BE2C (cell line): Measurements from ENCODE around the gene CCDC158.
"Not testable (repeated sequence)": the region's sequence is repeated elsewhere in the genome, so short reads cannot be mapped to it uniquely, and the experiment has no call there.

Source experiments
- DNase-seq: peaks from one replicate; pipeline ENCODE4 v3.0.0-alpha.2; 2020
- H3K27me3 ChIP-seq: fragments of 250-450 bp; sonication (Bioruptor Pico); 2 replicates; pipeline ENCODE4 v1.5.1; 2020; ENCODE audit warnings: mild to moderate bottlenecking
- H3K36me3 ChIP-seq: fragments of 250-450 bp; sonication (Bioruptor Pico); 2 replicates; pipeline ENCODE4 v1.5.1; 2020; ENCODE audit warnings: mild to moderate bottlenecking
- H3K4me1 ChIP-seq: fragments of 250-450 bp; sonication (Bioruptor Pico); 2 replicates; pipeline ENCODE4 v1.5.1; 2020
- H3K4me3 ChIP-seq: 2 replicates; pipeline ENCODE4 v1.5.1; 2011; ENCODE audit warnings: low read depth, low read length
- H3K9me3 ChIP-seq: fragments of 250-450 bp; sonication (Bioruptor Pico); 2 replicates; pipeline ENCODE4 v1.5.1; 2020
- TF ChIP-seq, protein P1 (sequence below): IDR thresholded peaks from 2 replicates; pipeline ENCODE4 v1.5.1; 2012; ENCODE audit warnings: mild to moderate bottlenecking, low read depth, low read length

The CCDC158 gene

DNA sequence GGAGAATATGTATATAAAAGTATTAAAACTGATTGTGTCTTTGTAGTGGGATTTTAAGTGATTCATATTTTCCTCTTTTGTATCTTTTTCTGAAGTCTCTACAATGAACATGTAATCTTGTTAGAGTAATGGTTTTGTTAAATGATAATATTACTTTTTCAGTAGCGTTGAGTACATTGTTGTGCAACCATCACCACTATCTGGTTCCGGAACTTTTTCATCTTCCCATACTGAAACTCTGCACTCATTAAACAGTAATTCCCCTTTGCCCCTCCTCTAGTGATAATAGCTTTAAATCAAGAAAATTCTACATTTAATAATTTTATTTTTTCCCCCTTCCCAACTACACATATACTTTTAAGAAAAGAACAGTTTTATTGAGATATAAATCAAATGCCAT is 37.4 kb upstream of the CCDC158 start:
- Histone ChIP-seq H3K4me3 (no peak overlapping the region), H3K4me1 (no peaks in the 10 kb centered on the region), H3K36me3 (no peaks in the 10 kb centered on the region), H3K9me3 (no peaks in the 10 kb centered on the region; the same call in 1 of the 2 replicates), H3K27me3 (peaks cover 14% of the 10 kb centered on the region; the same call in 1 of the 2 replicates)
- DNase-seq = no peak
- TF ChIP-seq, protein P1, sequence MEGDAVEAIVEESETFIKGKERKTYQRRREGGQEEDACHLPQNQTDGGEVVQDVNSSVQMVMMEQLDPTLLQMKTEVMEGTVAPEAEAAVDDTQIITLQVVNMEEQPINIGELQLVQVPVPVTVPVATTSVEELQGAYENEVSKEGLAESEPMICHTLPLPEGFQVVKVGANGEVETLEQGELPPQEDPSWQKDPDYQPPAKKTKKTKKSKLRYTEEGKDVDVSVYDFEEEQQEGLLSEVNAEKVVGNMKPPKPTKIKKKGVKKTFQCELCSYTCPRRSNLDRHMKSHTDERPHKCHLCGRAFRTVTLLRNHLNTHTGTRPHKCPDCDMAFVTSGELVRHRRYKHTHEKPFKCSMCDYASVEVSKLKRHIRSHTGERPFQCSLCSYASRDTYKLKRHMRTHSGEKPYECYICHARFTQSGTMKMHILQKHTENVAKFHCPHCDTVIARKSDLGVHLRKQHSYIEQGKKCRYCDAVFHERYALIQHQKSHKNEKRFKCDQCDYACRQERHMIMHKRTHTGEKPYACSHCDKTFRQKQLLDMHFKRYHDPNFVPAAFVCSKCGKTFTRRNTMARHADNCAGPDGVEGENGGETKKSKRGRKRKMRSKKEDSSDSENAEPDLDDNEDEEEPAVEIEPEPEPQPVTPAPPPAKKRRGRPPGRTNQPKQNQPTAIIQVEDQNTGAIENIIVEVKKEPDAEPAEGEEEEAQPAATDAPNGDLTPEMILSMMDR = no peak

DNA sequence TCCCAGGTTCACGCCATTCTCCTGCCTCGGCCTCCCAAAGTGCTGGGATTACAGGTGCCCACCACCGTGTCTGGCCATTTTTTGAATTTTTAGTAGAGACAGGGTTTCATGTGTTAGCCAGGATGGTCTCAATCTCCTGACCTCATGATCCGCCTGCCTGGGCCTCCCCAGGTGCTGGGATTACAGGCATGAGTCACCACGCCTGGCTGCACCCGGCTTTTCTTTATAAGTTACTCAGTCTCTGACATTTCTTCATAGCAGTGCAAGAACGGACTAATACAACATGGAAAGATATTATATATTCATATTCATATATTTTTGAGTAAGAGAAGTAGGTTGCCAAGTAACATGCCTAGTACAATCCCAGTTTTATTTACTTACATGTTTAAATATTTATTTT is 36.9 kb upstream of the CCDC158 start:
- Histone ChIP-seq H3K9me3 (no peaks in the 10 kb centered on the region; the same call in 1 of the 2 replicates), H3K36me3 (no peaks in the 10 kb centered on the region), H3K4me1 (no peaks in the 10 kb centered on the region), H3K27me3 (peaks cover 14% of the 10 kb centered on the region; the same call in 1 of the 2 replicates), H3K4me3 (no peak overlapping the region)
- TF ChIP-seq, protein P1 = no peak
- DNase-seq = no peak

DNA sequence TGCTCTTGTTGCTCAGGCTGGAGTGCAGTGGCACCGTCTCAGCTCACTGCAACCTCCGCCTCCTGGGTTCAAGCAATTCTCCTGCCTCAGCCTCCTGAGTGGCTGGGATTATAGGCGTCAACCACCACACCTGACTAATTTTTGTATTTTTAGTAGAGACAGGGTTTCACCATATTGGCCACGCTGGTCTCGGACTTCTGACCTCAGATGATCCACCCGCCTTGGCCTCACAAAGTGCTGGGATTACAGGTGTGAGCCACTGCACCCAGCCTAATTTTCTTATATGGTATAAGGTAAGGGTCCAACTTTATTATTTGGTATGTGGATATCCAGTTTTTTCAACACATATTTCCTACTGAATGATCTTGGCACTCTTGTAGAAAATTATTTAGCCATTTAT is 33.1 kb upstream of the CCDC158 start:
- not testable (repeated sequence) for H3K4me1 ChIP-seq, DNase-seq, H3K4me3 ChIP-seq, H3K9me3 ChIP-seq, H3K36me3 ChIP-seq
- H3K27me3 ChIP-seq = peaks cover 24% of the 10 kb centered on the region

DNA sequence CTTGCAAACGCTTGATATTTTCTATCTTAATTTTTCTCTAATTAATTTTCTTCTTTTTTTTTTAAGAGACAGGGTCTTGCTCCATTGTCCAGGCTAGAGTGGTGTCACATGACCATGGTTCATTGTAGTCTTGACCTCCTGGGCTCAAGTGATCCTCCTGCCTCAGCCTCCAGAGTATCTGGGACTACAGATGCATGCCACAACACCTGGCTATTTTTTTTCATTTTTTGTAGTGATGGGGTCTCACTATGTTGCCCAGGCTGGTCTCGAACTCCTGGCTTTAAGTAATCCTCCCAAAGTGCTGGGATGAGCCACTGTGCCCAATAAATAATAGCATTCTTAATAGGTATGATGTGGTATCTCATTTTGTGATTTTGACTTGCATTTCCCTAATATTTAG is 32.3 kb upstream of the CCDC158 start:
- H3K4me1 ChIP-seq = no peaks in the 10 kb centered on the region
- TF ChIP-seq, protein P1 = no peak

DNA sequence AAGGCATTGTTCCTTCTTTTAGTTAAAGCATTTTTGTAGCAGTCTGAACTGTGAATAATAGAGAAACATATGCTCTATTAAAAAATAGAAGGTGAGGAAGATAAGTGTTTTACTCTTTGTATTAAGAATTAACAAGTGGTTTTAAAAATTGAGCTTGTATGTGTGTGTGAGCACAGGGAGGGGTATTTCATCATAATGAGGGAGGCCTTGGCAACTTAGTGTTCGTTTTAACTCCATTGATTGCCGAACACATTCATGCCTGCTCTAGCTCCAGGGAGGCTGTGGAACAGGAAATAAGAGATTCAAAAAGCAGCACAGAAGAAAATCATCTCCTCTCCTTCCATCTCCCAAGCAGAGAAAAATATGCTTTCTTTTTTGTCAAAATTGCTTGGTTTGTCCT is 28.9 kb upstream of the CCDC158 start:
- DNase-seq = no peak
- Histone ChIP-seq H3K4me1 (no peaks in the 10 kb centered on the region), H3K27me3 (peaks cover 23% of the 10 kb centered on the region), H3K9me3 (no peaks in the 10 kb centered on the region), H3K36me3 (no peaks in the 10 kb centered on the region), H3K4me3 (no peak overlapping the region)
- TF ChIP-seq, protein P1 = no peak

More for the DNA sequence above, 32.3 kb upstream of the CCDC158 start:
- Histone ChIP-seq H3K9me3 (no peaks in the 10 kb centered on the region), H3K4me3 (no peak overlapping the region), H3K36me3 (no peaks in the 10 kb centered on the region), H3K27me3 (peaks cover 29% of the 10 kb centered on the region)
- no peak for DNase-seq

DNA sequence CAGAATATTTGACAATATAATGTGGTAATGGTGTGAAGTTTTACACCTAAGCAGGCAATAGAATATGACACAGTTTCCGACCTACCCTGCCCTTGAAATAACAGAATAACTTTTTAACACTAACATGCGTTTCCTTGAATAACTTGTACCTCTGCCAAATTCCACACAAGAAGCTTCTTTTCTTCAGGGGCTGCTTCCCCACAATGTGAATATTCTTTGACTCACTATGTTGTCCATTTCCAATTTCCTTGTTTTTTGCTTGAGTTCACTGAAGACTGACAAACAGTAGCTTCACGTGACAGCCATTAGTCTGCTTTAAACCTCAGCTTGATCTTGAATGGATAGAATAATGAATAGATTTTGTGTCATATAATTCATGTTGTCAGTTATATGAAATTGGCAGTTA is 28.4 kb upstream of the CCDC158 start:
- DNase-seq = no peak
- TF ChIP-seq, protein P1 = no peak
- no peaks in the 10 kb centered on the region for H3K36me3 ChIP-seq

DNA sequence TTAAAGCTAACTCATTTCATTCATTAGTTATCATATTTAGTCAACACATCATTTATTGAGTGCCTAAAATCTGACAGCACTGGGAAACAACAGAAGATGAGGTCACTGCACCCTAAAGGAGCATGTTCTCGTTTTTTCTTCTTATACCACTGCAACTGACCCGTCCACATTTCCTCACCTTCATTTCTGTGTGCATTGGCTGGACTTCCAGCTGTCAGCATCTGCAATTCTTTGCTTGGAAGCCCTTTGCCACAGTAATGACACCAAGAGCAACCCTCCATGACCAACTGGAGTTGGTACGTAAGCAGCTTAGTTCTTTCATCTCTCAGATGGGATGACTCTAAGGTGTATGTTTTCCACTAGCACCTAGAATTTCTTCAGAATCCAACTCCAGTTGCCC is 27.3 kb upstream of the CCDC158 start:
- H3K36me3 ChIP-seq = no peaks in the 10 kb centered on the region
- DNase-seq = no peak
- no peaks in the 10 kb centered on the region for H3K9me3 ChIP-seq
- peaks cover 15% of the 10 kb centered on the region for H3K27me3 ChIP-seq
- no peak overlapping the region for H3K4me3 ChIP-seq
- H3K4me1 ChIP-seq = no peaks in the 10 kb centered on the region
- TF ChIP-seq, protein P1 = no peak

More for the DNA sequence above, 28.4 kb upstream of the CCDC158 start:
- no peaks in the 10 kb centered on the region for H3K4me1 ChIP-seq
- no peak overlapping the region for H3K4me3 ChIP-seq
- peaks cover 18% of the 10 kb centered on the region for H3K27me3 ChIP-seq
- H3K9me3 ChIP-seq = no peaks in the 10 kb centered on the region
